ENCODE measurements around the gene MMRN2. TPM values are rescaled to one million over a fixed set of nuclear protein-coding genes. Genes with fewer than 3 reads are reported as not detected.
"Not testable (repeated sequence)": the region's sequence is repeated elsewhere in the genome, so short reads cannot be mapped to it uniquely, and the experiment has no call there.

The MMRN2 gene
- total RNA-seq, 3 donors from 2014 or later: 23.0 to 60.3 (median 32.6) TPM

DNA sequence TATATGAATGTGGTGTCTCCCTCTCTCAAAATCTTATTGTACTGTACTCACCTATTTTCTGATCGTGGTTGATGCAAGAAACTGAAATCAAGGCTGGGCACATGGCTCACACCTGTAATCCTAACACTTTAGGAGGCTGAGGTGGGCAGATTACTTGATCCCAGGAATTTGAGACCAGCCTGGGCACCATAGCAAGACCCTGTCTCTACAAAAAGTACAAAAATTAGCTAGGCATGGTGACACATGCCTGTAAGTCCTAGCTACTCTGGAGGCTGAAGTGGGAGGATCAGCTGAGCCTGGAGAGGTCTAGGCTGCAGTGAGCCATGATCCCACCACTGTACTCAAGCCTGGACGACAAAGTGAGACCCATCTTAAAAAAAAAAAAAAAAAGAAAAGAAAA is 16.0 kb downstream of the MMRN2 start:
- Histone ChIP-seq H3K4me3 (no peak overlapping the region), H3K4me1 (peaks cover 0 to 6% of the 10 kb centered on the region in 2 donors), H3K36me3 (no peaks in the 10 kb centered on the region), H3K9me3 (no peaks in the 10 kb centered on the region), H3K27ac (no peak overlapping the region), H3K27me3 (no peaks in the 10 kb centered on the region)
- peak in 1 of 2 donors; percentile 1 for DNase-seq (ENCODE audit: low spot score in 2 of 2)
- no peak for TF ChIP-seq CTCF (IDR thresholded peaks at IDR 0.05)
- TF ChIP-seq POLR2AphosphoS5 (IDR thresholded peaks at IDR 0.05): no peak
- no peak for TF ChIP-seq POLR2A (IDR thresholded peaks at IDR 0.05)
- intact Hi-C loops (cut with DNase I; ENCODE audit: low total_unique reads): no loop called here

DNA sequence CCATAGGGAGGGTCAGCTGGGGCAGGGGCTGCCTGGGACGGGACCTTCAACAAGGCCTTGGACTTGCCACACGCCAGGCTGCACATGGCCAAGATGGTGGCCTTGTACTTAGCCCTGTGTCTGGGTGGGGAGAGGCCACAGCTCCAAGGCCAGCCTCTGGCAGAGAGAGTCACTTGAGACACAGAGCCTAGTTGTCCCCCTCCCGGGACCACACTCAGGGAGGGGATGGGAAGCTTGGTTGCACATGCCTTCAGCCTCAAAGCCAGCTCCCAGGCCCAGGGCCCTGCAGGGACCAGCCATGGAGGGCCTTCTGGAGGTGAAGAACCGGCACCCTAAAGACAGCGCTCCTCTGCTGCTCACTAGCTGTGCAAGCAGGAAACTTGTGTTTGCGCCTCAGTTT is 16.7 kb downstream of the MMRN2 start:
- Histone ChIP-seq H3K27me3 (no peaks in the 10 kb centered on the region), H3K4me1 (peaks cover 0 to 2% of the 10 kb centered on the region in 2 donors), H3K27ac (no peak overlapping the region), H3K9me3 (no peaks in the 10 kb centered on the region), H3K36me3 (no peaks in the 10 kb centered on the region), H3K4me3 (no peak overlapping the region)
- DNase-seq (ENCODE audit: low spot score in 2 of 2): no peak
- TF ChIP-seq POLR2AphosphoS5 (IDR thresholded peaks at IDR 0.05) (no peak), POLR2A (IDR thresholded peaks at IDR 0.05) (no peak), CTCF (IDR thresholded peaks at IDR 0.05) (no peak)
- intact Hi-C loops (cut with DNase I; ENCODE audit: low total_unique reads): no loop called here

GRCh38 chr10:86940076-86940475 is 17.3 kb downstream of the MMRN2 start:
- peak in 1 of 2 donors; percentile 17 for DNase-seq (ENCODE audit: low spot score in 2 of 2)
- H3K4me3 ChIP-seq; H3K36me3 ChIP-seq; intact Hi-C loops (cut with DNase I; ENCODE audit: low total_unique reads); H3K9me3 ChIP-seq; H3K27ac ChIP-seq; H3K4me1 ChIP-seq; H3K27me3 ChIP-seq: not testable (repeated sequence)

DNA sequence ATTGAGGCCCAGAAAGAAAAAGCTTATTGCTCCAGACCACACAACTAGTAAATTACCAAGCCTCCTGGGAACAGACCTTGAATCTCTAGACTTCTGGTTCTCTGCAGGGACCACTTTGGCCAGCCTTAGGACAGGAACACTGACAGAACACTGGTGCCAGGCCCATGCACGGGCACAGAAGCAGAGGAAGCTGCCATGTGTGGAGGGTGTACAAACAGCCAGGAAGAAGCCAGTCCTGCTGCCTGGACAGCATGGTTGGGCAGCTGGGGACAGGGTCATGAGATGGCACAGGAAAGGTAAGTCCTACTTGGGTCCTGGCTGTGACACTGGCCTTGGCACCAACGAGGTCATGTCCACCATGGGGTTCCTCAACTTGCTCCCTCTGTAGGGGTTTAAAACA is 19.2 kb downstream of the MMRN2 start:
- no peak overlapping the region for H3K27ac ChIP-seq
- H3K4me3 ChIP-seq: no peak overlapping the region
- no peaks in the 10 kb centered on the region for H3K9me3 ChIP-seq
- no peaks in the 10 kb centered on the region for H3K4me1 ChIP-seq
- H3K36me3 ChIP-seq: no peaks in the 10 kb centered on the region
- peak in 1 of 2 donors; percentile 16 for DNase-seq (ENCODE audit: low spot score in 2 of 2)
- intact Hi-C loops (cut with DNase I; ENCODE audit: low total_unique reads): no loop called here
- no peaks in the 10 kb centered on the region for H3K27me3 ChIP-seq
- TF ChIP-seq CTCF (IDR thresholded peaks at IDR 0.05): no peak
- TF ChIP-seq POLR2AphosphoS5 (IDR thresholded peaks at IDR 0.05): no peak
- TF ChIP-seq POLR2A (IDR thresholded peaks at IDR 0.05): no peak

DNA sequence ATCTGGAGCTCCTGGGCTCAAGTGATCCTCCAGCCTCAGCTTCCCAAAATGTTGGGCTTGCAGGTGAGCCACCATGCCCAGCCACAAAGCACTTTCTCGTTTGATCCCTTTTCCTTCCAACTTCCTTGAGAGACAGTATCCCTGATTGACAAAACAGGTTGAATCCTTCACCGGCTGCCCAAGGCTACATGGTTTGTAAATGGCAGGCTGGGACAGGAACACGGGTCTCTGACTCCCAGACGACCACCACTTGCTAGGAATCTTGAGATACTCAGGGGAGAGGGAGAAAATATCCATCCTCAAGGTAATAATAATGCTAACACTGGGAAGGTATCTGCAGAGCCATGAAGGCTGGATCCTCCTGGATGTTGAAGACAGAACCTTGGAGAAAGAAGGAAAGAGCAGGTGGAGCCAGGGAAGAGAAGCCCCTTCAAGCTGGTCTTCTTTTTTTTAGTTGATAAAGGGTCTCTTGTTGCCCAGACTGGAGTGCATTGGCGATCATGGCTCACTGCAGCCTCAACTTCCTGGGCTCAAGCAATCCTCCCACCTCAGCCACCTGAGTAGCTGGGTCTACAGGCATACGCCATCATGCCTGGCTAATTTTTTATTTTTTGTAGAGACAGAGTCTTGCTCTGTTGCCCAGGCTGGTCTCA is 19.8 kb downstream of the MMRN2 start:
- peak in 1 of 2 donors; percentile 16 for DNase-seq (ENCODE audit: low spot score in 2 of 2)
- H3K27ac ChIP-seq: no peak overlapping the region
- H3K27me3 ChIP-seq: no peaks in the 10 kb centered on the region
- intact Hi-C loops (cut with DNase I; ENCODE audit: low total_unique reads): loop anchor here (2.0 kb wide), 1 partner anchor 27 kb away; no protein-coding TSS in a partner anchor
- no peak for TF ChIP-seq POLR2AphosphoS5 (IDR thresholded peaks at IDR 0.05)
- TF ChIP-seq CTCF (IDR thresholded peaks at IDR 0.05): no peak
- TF ChIP-seq POLR2A (IDR thresholded peaks at IDR 0.05): no peak
- no peaks in the 10 kb centered on the region for H3K4me1 ChIP-seq
- no peak overlapping the region for H3K4me3 ChIP-seq
- no peaks in the 10 kb centered on the region for H3K9me3 ChIP-seq
- no peaks in the 10 kb centered on the region for H3K36me3 ChIP-seq

Data from breast epithelium (tissue), 4 donors.